ENCODE measurements around the gene BTBD2.

The BTBD2 gene

GRCh38 chr19:2057484-2058469 lies 42.3 kb upstream of the BTBD2 start:
- Histone ChIP-seq H3K27ac (ENCODE audit: low read depth, low read length) (peak overlapping the region; percentile 49; the same call in 1 of the 2 replicates), H3K4me3 (ENCODE audit: low read depth, low read length) (no peak overlapping the region), H3K9ac (ENCODE audit: low read length) (no peak overlapping the region), H3K9me3 (ENCODE audit: control insufficient read depth, insufficient read depth, low read depth, low read length) (no peaks in the 10 kb centered on the region), H3K4me1 (ENCODE audit: control insufficient read depth, insufficient read depth, low read length) (peaks cover 41% of the 10 kb centered on the region), H3K27me3 (ENCODE audit: control insufficient read depth, insufficient read depth, low read length) (no peaks in the 10 kb centered on the region), H3K36me3 (ENCODE audit: control insufficient read depth, insufficient read depth, low read length) (no peaks in the 10 kb centered on the region)

GRCh38 chr19:2056837-2057192 lies 41.3 kb upstream of the BTBD2 start:
- Histone ChIP-seq H3K9ac (ENCODE audit: low read length) (no peak overlapping the region), H3K4me1 (ENCODE audit: control insufficient read depth, insufficient read depth, low read length) (peaks cover 36% of the 10 kb centered on the region), H3K4me3 (ENCODE audit: low read depth, low read length) (no peak overlapping the region), H3K27me3 (ENCODE audit: control insufficient read depth, insufficient read depth, low read length) (no peaks in the 10 kb centered on the region), H3K9me3 (ENCODE audit: control insufficient read depth, insufficient read depth, low read depth, low read length) (no peaks in the 10 kb centered on the region), H3K36me3 (ENCODE audit: control insufficient read depth, insufficient read depth, low read length) (no peaks in the 10 kb centered on the region), H3K27ac (ENCODE audit: low read depth, low read length) (no peak overlapping the region)

GRCh38 chr19:2055931-2056836 lies 40.7 kb upstream of the BTBD2 start:
- H3K9ac ChIP-seq (ENCODE audit: low read length), result no peak overlapping the region
- 0 out of 2 replicates have a peak overlapping the region, but pooled peaks have one; percentile 69 for H3K27ac ChIP-seq (ENCODE audit: low read depth, low read length)

DNA sequence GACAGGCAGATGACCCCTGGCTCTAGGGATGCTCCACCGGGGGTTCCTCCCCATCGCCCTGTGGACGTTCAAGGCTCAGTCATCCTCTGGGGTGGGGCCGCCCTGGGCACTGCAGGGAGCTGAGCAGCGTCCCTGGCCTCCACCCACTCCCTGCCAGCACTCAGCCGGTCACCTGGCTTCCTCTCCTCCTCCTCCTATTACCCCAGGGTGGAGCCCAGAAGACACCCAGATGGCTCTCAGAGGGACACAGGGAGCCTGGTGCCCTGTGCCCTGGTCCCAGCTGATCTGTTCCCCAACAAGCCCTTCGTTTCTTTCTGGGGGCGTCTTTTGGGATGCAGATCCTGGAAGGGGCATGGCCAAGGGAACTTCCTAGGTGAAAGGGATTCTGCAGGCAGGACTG lies 39.2 kb upstream of the BTBD2 start:
- H3K27me3 ChIP-seq (ENCODE audit: control insufficient read depth, insufficient read depth, low read length), result no peaks in the 10 kb centered on the region
- H3K4me1 ChIP-seq (ENCODE audit: control insufficient read depth, insufficient read depth, low read length), result peaks cover 33% of the 10 kb centered on the region; the same call in 1 of the 2 replicates
- no peak overlapping the region for H3K9ac ChIP-seq (ENCODE audit: low read length)
- no peak overlapping the region for H3K27ac ChIP-seq (ENCODE audit: low read depth, low read length)
- H3K9me3 ChIP-seq (ENCODE audit: control insufficient read depth, insufficient read depth, low read depth, low read length), result no peaks in the 10 kb centered on the region
- H3K4me3 ChIP-seq (ENCODE audit: low read depth, low read length), result no peak overlapping the region
- H3K36me3 ChIP-seq (ENCODE audit: control insufficient read depth, insufficient read depth, low read length), result no peaks in the 10 kb centered on the region

More at GRCh38 chr19:2055931-2056836, 40.7 kb upstream of the BTBD2 start:
- Histone ChIP-seq H3K36me3 (ENCODE audit: control insufficient read depth, insufficient read depth, low read length) (no peaks in the 10 kb centered on the region), H3K4me3 (ENCODE audit: low read depth, low read length) (no peak overlapping the region), H3K27me3 (ENCODE audit: control insufficient read depth, insufficient read depth, low read length) (no peaks in the 10 kb centered on the region), H3K9me3 (ENCODE audit: control insufficient read depth, insufficient read depth, low read depth, low read length) (no peaks in the 10 kb centered on the region), H3K4me1 (ENCODE audit: control insufficient read depth, insufficient read depth, low read length) (peaks cover 39% of the 10 kb centered on the region)

DNA sequence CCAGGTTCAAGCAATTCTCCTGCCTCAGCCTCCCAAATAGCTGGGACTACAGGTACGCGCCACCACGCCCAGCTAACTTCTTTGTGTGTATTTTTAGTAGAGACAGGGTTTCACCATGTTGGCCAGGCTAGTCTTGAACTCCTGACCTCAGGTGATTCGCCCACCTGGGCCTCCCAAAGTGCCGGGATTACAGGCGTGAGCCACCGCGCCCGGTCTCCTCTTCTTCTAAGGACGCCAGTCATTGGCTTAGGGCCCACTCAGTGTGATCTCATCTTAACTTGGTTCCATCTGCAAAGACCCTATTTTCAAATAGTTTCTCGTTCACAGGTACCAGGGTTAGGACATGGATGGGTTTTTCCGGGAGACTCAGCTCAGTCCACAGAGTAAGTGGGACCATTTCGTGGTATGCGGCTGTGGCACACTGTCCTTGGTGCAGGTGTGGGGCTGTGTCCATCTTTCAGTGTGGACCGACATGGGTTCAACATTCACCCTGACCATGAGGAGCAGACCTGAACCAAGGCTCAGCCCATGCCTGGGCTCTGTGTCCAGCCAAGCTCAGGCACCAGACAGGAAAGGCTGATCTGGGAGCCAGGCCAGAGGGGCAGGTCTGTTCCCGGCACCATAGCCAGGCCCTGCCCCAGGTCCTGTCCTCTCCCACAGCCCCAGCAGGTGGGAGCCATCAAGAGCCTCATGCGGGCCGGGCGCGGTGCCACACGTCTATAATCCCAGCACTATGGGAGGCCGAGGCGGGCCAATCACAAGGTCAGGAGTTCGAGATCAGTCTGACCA lies 38.3 kb upstream of the BTBD2 start:
- Histone ChIP-seq H3K4me1 (ENCODE audit: control insufficient read depth, insufficient read depth, low read length) (peaks cover 34% of the 10 kb centered on the region; the same call in 1 of the 2 replicates), H3K36me3 (ENCODE audit: control insufficient read depth, insufficient read depth, low read length) (peaks cover 6% of the 10 kb centered on the region), H3K27me3 (ENCODE audit: control insufficient read depth, insufficient read depth, low read length) (no peaks in the 10 kb centered on the region), H3K27ac (ENCODE audit: low read depth, low read length) (no peak overlapping the region), H3K9me3 (ENCODE audit: control insufficient read depth, insufficient read depth, low read depth, low read length) (no peaks in the 10 kb centered on the region), H3K4me3 (ENCODE audit: low read depth, low read length) (no peak overlapping the region), H3K9ac (ENCODE audit: low read length) (no peak overlapping the region)

GRCh38 chr19:2051773-2052704 lies 36.5 kb upstream of the BTBD2 start:
- peaks cover 26% of the 10 kb centered on the region; the same call in 1 of the 2 replicates for H3K4me1 ChIP-seq (ENCODE audit: control insufficient read depth, insufficient read depth, low read length)
- H3K4me3 ChIP-seq (ENCODE audit: low read depth, low read length), result peak overlapping the region; percentile 95
- H3K27me3 ChIP-seq (ENCODE audit: control insufficient read depth, insufficient read depth, low read length), result no peaks in the 10 kb centered on the region
- no peaks in the 10 kb centered on the region for H3K9me3 ChIP-seq (ENCODE audit: control insufficient read depth, insufficient read depth, low read depth, low read length)
- peak overlapping the region; percentile 8 for H3K9ac ChIP-seq (ENCODE audit: low read length)
- H3K27ac ChIP-seq (ENCODE audit: low read depth, low read length), result no peak overlapping the region
- H3K36me3 ChIP-seq (ENCODE audit: control insufficient read depth, insufficient read depth, low read length), result peaks cover 8% of the 10 kb centered on the region

DNA sequence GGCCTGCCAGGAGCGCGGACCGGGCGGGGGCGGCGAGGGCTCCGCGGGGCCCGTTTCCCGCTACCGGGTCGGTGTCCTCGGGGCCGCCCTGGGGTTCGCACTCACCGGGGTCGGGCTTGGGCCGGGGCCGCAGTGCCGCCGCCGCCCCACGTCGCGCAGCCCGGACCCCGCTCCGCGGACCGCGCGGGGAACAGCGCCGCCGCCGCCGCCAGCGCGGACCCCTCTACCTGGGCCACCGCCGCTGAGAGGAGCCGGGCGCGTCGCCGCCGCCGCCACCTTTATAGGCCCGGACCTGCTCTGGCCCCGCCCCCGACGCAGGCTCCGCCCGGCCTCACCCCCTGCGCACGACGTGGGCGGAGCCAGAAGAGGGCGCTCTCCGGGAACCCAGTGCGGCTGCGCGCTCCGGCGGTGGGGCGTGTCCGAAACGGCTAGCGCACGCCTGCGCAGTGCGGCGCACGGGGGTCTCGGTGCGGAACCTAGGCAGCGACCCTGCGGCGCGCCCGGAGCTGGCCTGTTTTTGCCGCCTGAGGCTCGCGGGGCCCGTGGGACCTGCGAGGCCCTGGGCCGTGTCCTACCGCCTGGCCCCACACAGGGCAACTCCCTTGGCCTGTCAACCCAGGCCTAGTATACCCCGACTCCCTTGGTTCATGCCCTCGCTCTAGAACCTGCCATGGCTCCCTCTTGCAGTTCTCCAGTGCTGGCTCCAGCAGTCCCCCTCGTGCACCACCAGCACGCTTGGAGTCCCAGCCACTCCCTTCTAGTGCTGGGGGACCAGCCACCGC lies 35.7 kb upstream of the BTBD2 start, which contains the start of gene MKNK2:
Gene MKNK2 (minus strand): TSS at position 254 of the 782 bp plus-strand sequence. CDS start 393 bp downstream, outside the sequence.
- Histone ChIP-seq H3K4me3 (ENCODE audit: low read depth, low read length) (peak within 1 kb of the TSS; percentile 95), H3K27ac (ENCODE audit: low read depth, low read length) (peak within 1 kb of the TSS; percentile 77; the same call in 1 of the 2 replicates), H3K4me1 (ENCODE audit: control insufficient read depth, insufficient read depth, low read length) (peaks cover 24% of the 10 kb centered on the region; the same call in 1 of the 2 replicates), H3K27me3 (ENCODE audit: control insufficient read depth, insufficient read depth, low read length) (no peaks in the 10 kb centered on the region), H3K36me3 (ENCODE audit: control insufficient read depth, insufficient read depth, low read length) (peaks cover 16% of the 10 kb centered on the region), H3K9ac (ENCODE audit: low read length) (peak within 1 kb of the TSS; percentile 79), H3K9me3 (ENCODE audit: control insufficient read depth, insufficient read depth, low read depth, low read length) (no peaks in the 10 kb centered on the region)

- H3K27ac ChIP-seq (ENCODE audit: low read depth, low read length), result peak overlapping the region; percentile 77; the same call in 1 of the 2 replicates
- no peaks in the 10 kb centered on the region for H3K9me3 ChIP-seq (ENCODE audit: control insufficient read depth, insufficient read depth, low read depth, low read length)
- peak overlapping the region; percentile 79 for H3K9ac ChIP-seq (ENCODE audit: low read length)
- peak overlapping the region; percentile 95 for H3K4me3 ChIP-seq (ENCODE audit: low read depth, low read length)
- no peaks in the 10 kb centered on the region for H3K27me3 ChIP-seq (ENCODE audit: control insufficient read depth, insufficient read depth, low read length)
- H3K36me3 ChIP-seq (ENCODE audit: control insufficient read depth, insufficient read depth, low read length), result peaks cover 22% of the 10 kb centered on the region
- peaks cover 18% of the 10 kb centered on the region; the same call in 1 of the 2 replicates for H3K4me1 ChIP-seq (ENCODE audit: control insufficient read depth, insufficient read depth, low read length)
Observed at GRCh38 chr19:2050349-2050990, 35.0 kb upstream of the BTBD2 start.

All from HUES6 (cell line).